Tibial nerve (tissue), 4 donors: ENCODE measurements around the gene OR6K2. TPM values are rescaled to one million over a fixed set of nuclear protein-coding genes. Genes with fewer than 3 reads are reported as not detected.

Experiments used
- DNase-seq, 2 donors: peaks; one replicate each; pipeline ENCODE4 v3.0.0-alpha.2; 2019; ENCODE audit warnings: low spot score in 2 of 2
- H3K27ac ChIP-seq, 4 donors: fragments of 200-600 bp; sonication (generic) in 3 of 4; one replicate each; pipeline ENCODE4 v1.5.1; 2017 to 2019; ENCODE audit warnings: mild to moderate bottlenecking in 1 of 4
- H3K27me3 ChIP-seq, 2 donors: fragments of 200-600 bp; sonication (generic) in 1 of 2; one replicate each; pipeline versions ENCODE4 v1.5.1 to v1.6.0; 2017 to 2019
- H3K36me3 ChIP-seq, 3 donors: fragments of 200-600 bp; sonication (generic); one replicate each; pipeline ENCODE4 v1.5.1; 2018 to 2019
- H3K4me1 ChIP-seq, 4 donors: fragments of 200-600 bp; sonication (generic) in 3 of 4; one replicate each; pipeline ENCODE4 v1.5.1; 2017 to 2019
- H3K4me3 ChIP-seq, 4 donors: fragments of 200-600 bp; sonication (generic) in 3 of 4; one replicate each; pipeline ENCODE4 v1.5.1; 2017 to 2019; ENCODE audit warnings: mild to moderate bottlenecking in 1 of 4, moderate library complexity in 1 of 4
- H3K9me3 ChIP-seq, 4 donors: fragments of 200-600 bp; sonication (generic) in 3 of 4; one replicate each; pipeline ENCODE4 v1.5.1; 2017 to 2019
- CTCF ChIP-seq, 5 experiments: fragments of 200-600 bp in 3 of 5; fragments of 450-650 bp in 2 of 5; sonication (generic) in 3 of 5; IDR thresholded peaks; one replicate each; pipeline ENCODE4 v1.5.1; 2016 to 2019; ENCODE audit warnings: antibody characterized with exemption in 5 of 5, mild to moderate bottlenecking in 3 of 5, moderate library complexity in 2 of 5
- EP300 ChIP-seq, 2 donors: sonication (generic); formaldehyde crosslinking; IDR thresholded peaks; one replicate each; pipeline ENCODE4 v1.6.1; 2017; ENCODE audit warnings: antibody characterized with exemption in 2 of 2, mild to moderate bottlenecking in 1 of 2
- POLR2A ChIP-seq, 2 donors: fragments of 450-650 bp; IDR thresholded peaks; one replicate each; pipeline ENCODE4 v1.6.1; 2017; ENCODE audit warnings: antibody characterized with exemption in 2 of 2, mild to moderate bottlenecking in 2 of 2, moderate library complexity in 2 of 2
- WGBS, 2 donors: methylation state at CpG; one replicate each; pipeline ENCODE4 v1.1.5; 2018; 5-methylcytosine and 5-hydroxymethylcytosine counted together
- total RNA-seq, 4 donors: library from RNA; depleted of rRNA; stranded (reverse); fragments of >200 nt; gene quantifications; one replicate each; pipeline ENCODE4 v1.1.0, GENCODE V29; 2016

OR6K2 gene
- total RNA-seq, 4 donors from 2014 or later: not detected

GRCh38 chr1:158716335-158716734, 15.9 kb upstream of the OR6K2 start:
- no peak for DNase-seq
- H3K4me1 ChIP-seq: no peaks in the 10 kb centered on the region
- WGBS, 2 donors: 76 to 81% methylated on average over 1 of the region's 1 CpG
- no peaks in the 10 kb centered on the region for H3K36me3 ChIP-seq
- H3K9me3 ChIP-seq: no peaks in the 10 kb centered on the region
- H3K4me3 ChIP-seq: no peak overlapping the region
- no peaks in the 10 kb centered on the region for H3K27me3 ChIP-seq
- no peak for TF ChIP-seq POLR2A (IDR thresholded peaks at IDR 0.05)
- TF ChIP-seq CTCF (IDR thresholded peaks at IDR 0.05): no peak
- H3K27ac ChIP-seq: no peak overlapping the region

- Histone ChIP-seq H3K4me1 (no peaks in the 10 kb centered on the region), H3K27me3 (no peaks in the 10 kb centered on the region), H3K4me3 (no peak overlapping the region), H3K36me3 (no peaks in the 10 kb centered on the region), H3K27ac (no peak overlapping the region), H3K9me3 (no peaks in the 10 kb centered on the region)
- TF ChIP-seq EP300 (IDR thresholded peaks at IDR 0.05) (no peak), POLR2A (IDR thresholded peaks at IDR 0.05) (no peak), CTCF (IDR thresholded peaks at IDR 0.05) (no peak)
- 44 to 56% methylated on average over 1 of the region's 1 CpG for WGBS, 2 donors
- DNase-seq: no peak
Observed at GRCh38 chr1:158714754-158715153, 14.3 kb upstream of the OR6K2 start.

GRCh38 chr1:158711098-158711497, 10.6 kb upstream of the OR6K2 start:
- H3K27me3 ChIP-seq: no peaks in the 10 kb centered on the region
- no peak overlapping the region for H3K4me3 ChIP-seq
- no peak overlapping the region for H3K27ac ChIP-seq
- no peak for TF ChIP-seq POLR2A (IDR thresholded peaks at IDR 0.05)
- H3K4me1 ChIP-seq: no peaks in the 10 kb centered on the region
- no peaks in the 10 kb centered on the region for H3K36me3 ChIP-seq
- no peaks in the 10 kb centered on the region for H3K9me3 ChIP-seq
- 69 to 75% methylated on average over 4 of the region's 4 CpGs for WGBS, 2 donors
- no peak for DNase-seq

- Histone ChIP-seq H3K4me3 (no peak overlapping the region), H3K27me3 (no peaks in the 10 kb centered on the region), H3K27ac (no peak overlapping the region), H3K9me3 (no peaks in the 10 kb centered on the region), H3K36me3 (no peaks in the 10 kb centered on the region), H3K4me1 (no peaks in the 10 kb centered on the region)
- no peak for DNase-seq
- WGBS, 2 donors: 84 to 86% methylated on average over 2 of the region's 2 CpGs
- TF ChIP-seq EP300 (IDR thresholded peaks at IDR 0.05) (no peak), CTCF (IDR thresholded peaks at IDR 0.05) (no peak), POLR2A (IDR thresholded peaks at IDR 0.05) (no peak)
Observed at GRCh38 chr1:158706096-158706495, 5.6 kb upstream of the OR6K2 start.

- 76 to 87% methylated on average over 2 of the region's 2 CpGs for WGBS, 2 donors
- H3K9me3 ChIP-seq: no peaks in the 10 kb centered on the region
- no peaks in the 10 kb centered on the region for H3K4me1 ChIP-seq
- no peak for TF ChIP-seq EP300 (IDR thresholded peaks at IDR 0.05)
- TF ChIP-seq CTCF (IDR thresholded peaks at IDR 0.05): no peak
- TF ChIP-seq POLR2A (IDR thresholded peaks at IDR 0.05): no peak
- H3K27ac ChIP-seq: no peak overlapping the region
- DNase-seq: no peak
- H3K4me3 ChIP-seq: no peak overlapping the region
- H3K36me3 ChIP-seq: no peaks in the 10 kb centered on the region
- H3K27me3 ChIP-seq: no peaks in the 10 kb centered on the region
Observed at GRCh38 chr1:158694596-158694995, 5.9 kb downstream of the OR6K2 start.

- no peak for TF ChIP-seq POLR2A (IDR thresholded peaks at IDR 0.05)
- TF ChIP-seq EP300 (IDR thresholded peaks at IDR 0.05): no peak
- TF ChIP-seq CTCF (IDR thresholded peaks at IDR 0.05): no peak
- Histone ChIP-seq H3K27me3 (no peaks in the 10 kb centered on the region), H3K27ac (no peak overlapping the region), H3K4me3 (no peak overlapping the region), H3K36me3 (no peaks in the 10 kb centered on the region), H3K9me3 (no peaks in the 10 kb centered on the region), H3K4me1 (no peaks in the 10 kb centered on the region)
- DNase-seq: no peak
Observed at GRCh38 chr1:158692356-158692755, 8.1 kb downstream of the OR6K2 start.
